H1 (cell line): ENCODE data around the gene PODN. TPM values are rescaled to one million over a fixed set of nuclear protein-coding genes. Genes with fewer than 3 reads are reported as not detected.
A peak's percentile ranks its signal among the peaks of the same experiment; 100 is the strongest.

Experiments
- CTCF ChIA-PET: fragments of 300-600 bp; sonication (Branson Sonifier 250); formaldehyde crosslinking; loops from one replicate; lab custom pipeline; 2021; ENCODE audit not compliant: partially characterized antibody; lab: Charles Lee
- POLR2A ChIA-PET: fragments of 300-600 bp; sonication (Branson Sonifier 250); formaldehyde crosslinking; loops from one replicate; lab custom pipeline; 2021; ENCODE audit warnings: inconsistent platforms; ENCODE audit not compliant: partially characterized antibody; lab: Charles Lee
- DNase-seq, 2 experiments: peaks; one replicate each; pipeline versions ENCODE4 v3.0.0 to v3.0.0-alpha.2; 2010 to 2022; ENCODE audit warnings: low spot score in 2 of 2, low read depth in 1 of 2, mixed read lengths in 1 of 2
- FAIRE-seq: peaks from 2 replicates; lab custom pipeline; 2011; peaks lifted over from hg19 to GRCh38; lab: Jason Lieb, UNC
- H2AFZ ChIP-seq: 2 replicates; pipeline ENCODE4 v1.8.1; 2012; ENCODE audit warnings: low read length, inconsistent platforms
- H2AK5ac ChIP-seq: 2 replicates; pipeline ENCODE4 v1.6.1; 2013; ENCODE audit warnings: low read depth, low read length
- H2BK120ac ChIP-seq: replicated peaks from 2 replicates; pipeline ENCODE3; 2013; ENCODE audit warnings: low read depth, low read length, inconsistent platforms
- H2BK12ac ChIP-seq: 2 replicates; pipeline ENCODE4 v1.6.1; 2013; ENCODE audit warnings: low read depth, low read length
- H2BK15ac ChIP-seq: 2 replicates; pipeline ENCODE4 v1.6.1; 2013; ENCODE audit warnings: low read length
- H2BK20ac ChIP-seq: 2 replicates; pipeline ENCODE4 v1.6.1; 2013; ENCODE audit warnings: low read length
- H2BK5ac ChIP-seq: 2 replicates; pipeline ENCODE4 v1.6.1; 2013; ENCODE audit warnings: low read depth, low read length
- H3K14ac ChIP-seq: 2 replicates; pipeline ENCODE4 v1.6.1; 2013; ENCODE audit warnings: inconsistent platforms; ENCODE audit not compliant: insufficient read length
- H3K18ac ChIP-seq: 2 replicates; pipeline ENCODE4 v1.6.1; 2013; ENCODE audit warnings: low read length; ENCODE audit errors: extremely low read depth
- H3K23ac ChIP-seq: 2 replicates; pipeline ENCODE4 v1.6.1; 2013; ENCODE audit warnings: inconsistent platforms; ENCODE audit not compliant: insufficient read length
- H3K23me2 ChIP-seq: 2 replicates; pipeline ENCODE4 v1.6.1; 2013; ENCODE audit warnings: low read depth, low read length
- H3K27ac ChIP-seq: 2 replicates; pipeline ENCODE4 v1.6.1; 2011; ENCODE audit warnings: low read depth, low read length, inconsistent platforms
- H3K27me3 ChIP-seq, 4 experiments: replicated peaks in 1 of 4; 1 replicate in 1 of 4; 2 replicates in 3 of 4; pipeline versions ENCODE4 v1.6.1 to v1.8.1; 2011 to 2013; ENCODE audit warnings: low read length in 3 of 4, mild to moderate bottlenecking in 3 of 4, inconsistent platforms in 2 of 4, mixed read lengths in 2 of 4, moderate library complexity in 1 of 4; ENCODE audit not compliant: control insufficient read depth in 3 of 4, insufficient read depth in 3 of 4; ENCODE audit errors: extremely low read depth in 1 of 4
- H3K36me3 ChIP-seq, 4 experiments: 2 replicates each; pipeline versions ENCODE4 v1.6.1 to v1.8.1; 2011 to 2013; ENCODE audit warnings: mild to moderate bottlenecking in 4 of 4, low read length in 3 of 4, moderate library complexity in 2 of 4, control low read depth in 1 of 4, inconsistent platforms in 1 of 4; ENCODE audit not compliant: insufficient read depth in 4 of 4, control insufficient read depth in 2 of 4
- H3K4ac ChIP-seq: replicated peaks from 2 replicates; pipeline ENCODE3; 2013; ENCODE audit warnings: low read length, low read depth, mixed read lengths, inconsistent platforms; ENCODE audit not compliant: insufficient read length
- H3K4me1 ChIP-seq, 4 experiments: replicated peaks in 1 of 4; 1 replicate in 1 of 4; 2 replicates in 3 of 4; pipeline versions ENCODE4 v1.6.1 to v1.8.1; 2011 to 2013; ENCODE audit warnings: low read length in 3 of 4, inconsistent platforms in 2 of 4, mixed read lengths in 1 of 4; ENCODE audit not compliant: insufficient read depth in 4 of 4, control insufficient read depth in 3 of 4
- H3K4me2 ChIP-seq, 2 experiments: 2 replicates each; pipeline versions ENCODE4 v1.6.1 to v1.8.1; 2011 to 2013; ENCODE audit warnings: low read depth in 2 of 2, low read length in 2 of 2, control low read depth in 1 of 2, inconsistent platforms in 1 of 2, mild to moderate bottlenecking in 1 of 2; ENCODE audit not compliant: insufficient read depth in 1 of 2
- H3K4me3 ChIP-seq, 4 experiments: fragments of 200-600, 300-600 bp in 1 of 4; sonication (generic), shearing (Covaris generic), sonication (Bioruptor Twin) in 1 of 4; 2 replicates each; pipeline versions ENCODE4 v1.5.1 to v1.8.1; 2011 to 2016; ENCODE audit warnings: low read length in 4 of 4, low read depth in 3 of 4, control low read depth in 2 of 4, inconsistent platforms in 2 of 4, mild to moderate bottlenecking in 2 of 4, mixed read lengths in 1 of 4, moderate library complexity in 1 of 4; ENCODE audit not compliant: insufficient read depth in 2 of 4; ENCODE audit errors: extremely low read depth in 1 of 4
- H3K56ac ChIP-seq: replicated peaks from 2 replicates; pipeline ENCODE3; 2013; ENCODE audit warnings: low read depth, mild to moderate bottlenecking, mixed read lengths, low read length, inconsistent platforms; ENCODE audit not compliant: insufficient read length
- H3K79me1 ChIP-seq: 2 replicates; pipeline ENCODE4 v1.6.1; 2013; ENCODE audit warnings: low read depth, low read length, control low read depth
- H3K79me2 ChIP-seq, 2 experiments: 2 replicates each; pipeline versions ENCODE4 v1.6.1 to v1.8.1; 2012 to 2013; ENCODE audit warnings: low read length in 2 of 2, mild to moderate bottlenecking in 2 of 2, inconsistent platforms in 1 of 2; ENCODE audit not compliant: insufficient read depth in 2 of 2, control insufficient read depth in 1 of 2
- H3K9ac ChIP-seq, 4 experiments: replicated peaks in 1 of 4; 1 replicate in 1 of 4; 2 replicates in 3 of 4; pipeline versions ENCODE4 v1.6.1 to v1.8.1; 2011 to 2013; ENCODE audit warnings: low read depth in 3 of 4, low read length in 3 of 4, control low read depth in 2 of 4, mild to moderate bottlenecking in 2 of 4, moderate library complexity in 2 of 4, inconsistent platforms in 1 of 4; ENCODE audit errors: extremely low read depth in 1 of 4
- H3K9me3 ChIP-seq, 2 experiments: 2 replicates each; pipeline versions ENCODE4 v1.6.1 to v1.8.1; 2012 to 2013; ENCODE audit warnings: mild to moderate bottlenecking in 2 of 2, moderate library complexity in 2 of 2, control low read depth in 1 of 2, inconsistent platforms in 1 of 2, low read depth in 1 of 2, low read length in 1 of 2, mixed read lengths in 1 of 2; ENCODE audit not compliant: insufficient read depth in 2 of 2
- H4K20me1 ChIP-seq, 2 experiments: replicated peaks in 1 of 2; 2 replicates each; pipeline versions ENCODE3 to v1.8.1; 2011 to 2013; ENCODE audit warnings: inconsistent platforms in 2 of 2, low read length in 2 of 2, mild to moderate bottlenecking in 1 of 2; ENCODE audit not compliant: insufficient read depth in 2 of 2, control insufficient read depth in 1 of 2
- H4K5ac ChIP-seq: 2 replicates; pipeline ENCODE4 v1.6.1; 2013; ENCODE audit warnings: low read length, low read depth, mixed read lengths, inconsistent platforms; ENCODE audit not compliant: insufficient read length
- H4K8ac ChIP-seq: 2 replicates; pipeline ENCODE4 v1.8.0; 2013; ENCODE audit warnings: mild to moderate bottlenecking, moderate library complexity, low read length, inconsistent platforms; ENCODE audit not compliant: insufficient read depth; ENCODE audit errors: extremely low read depth
- H4K91ac ChIP-seq: replicated peaks from 2 replicates; pipeline ENCODE3; 2013; ENCODE audit warnings: low read length, mixed read lengths, inconsistent platforms; ENCODE audit not compliant: insufficient read length
- CBX5 ChIP-seq: fragments of 300-800, 300-1000 bp; sonication (generic); IDR thresholded peaks from 2 replicates; pipeline ENCODE4 v1.7.1; 2016; ENCODE audit warnings: antibody characterized with exemption, low read length, low read depth
- CEBPB ChIP-seq: IDR thresholded peaks from 2 replicates; pipeline ENCODE4 v1.6.1; 2012; ENCODE audit warnings: low read depth, low read length
- JUND ChIP-seq: IDR thresholded peaks from 2 replicates; pipeline ENCODE4 v1.6.1; 2011; ENCODE audit warnings: mild to moderate bottlenecking, improper control_type of control experiment, low read length
- WGBS, 2 experiments: shearing (Covaris generic) in 1 of 2; methylation state at CpG; one replicate each; pipeline versions ENCODE4 v1.1.6 to v1.1.7; 2013 to 2015; ENCODE audit warnings: low lambda C conversion rate in 2 of 2, mixed read lengths in 2 of 2, inconsistent platforms in 1 of 2, low coverage in 1 of 2, missing lambda C conversion rate in 1 of 2; ENCODE audit not compliant: insufficient replicate concordance in 2 of 2, insufficient coverage in 1 of 2, insufficient read length in 1 of 2; ENCODE audit errors: extremely low coverage in 1 of 2, missing lambda C conversion rate in 1 of 2; 5-methylcytosine and 5-hydroxymethylcytosine counted together
- polyA plus RNA-seq, 7 experiments: library from polyadenylated mRNA; depleted of rRNA in 3 of 7; stranded (reverse) in 5 of 7; unstranded in 2 of 7; fragments of >200 nt in 5 of 7; fragments of 200-250 nt in 2 of 7; gene quantifications; 1 replicate in 5 of 7; 2 replicates in 1 of 7; 4 replicates in 1 of 7; pipeline versions ENCODE4 v1.2.1 to v1.2.3, GENCODE V29; 2011 to 2013; ENCODE audit warnings: missing spikeins in 2 of 7, mixed read lengths in 2 of 7
- total RNA-seq: library from RNA; stranded (reverse); fragmentation: NEBNext Ultra II Directional; extraction: Animal tissue kit (Norgen Biotek cat#: 25700); gene quantifications from 2 replicates; pipeline ENCODE4 v1.2.1, GENCODE V29; 2021

Gene PODN
- total and polyA plus RNA-seq, 2 of the 8 experiments (the other 6 are each of a cell fraction or from before 2014, with no cell fraction given): 0.11 to 0.17 TPM

GRCh38 chr1:53081384-53082066, 19.5 kb downstream of the PODN start:
- H2BK5ac ChIP-seq: peak overlapping the region; percentile 31; the same call in 1 of the 2 replicates
- H4K5ac ChIP-seq: no peak overlapping the region
- H4K20me1 ChIP-seq: peaks cover 0 to 2% of the 10 kb centered on the region in 2 experiments
- H3K79me2 ChIP-seq: no peaks in the 10 kb centered on the region
- no peak overlapping the region for H3K4ac ChIP-seq
- no peak overlapping the region for H3K27ac ChIP-seq
- no peak overlapping the region for H4K8ac ChIP-seq
- H2BK20ac ChIP-seq: peak overlapping the region; percentile 80; the same call in 1 of the 2 replicates
- no peak for FAIRE-seq
- no peak overlapping the region for H3K9ac ChIP-seq
- H3K9me3 ChIP-seq: no peaks in the 10 kb centered on the region
- POLR2A ChIA-PET: no interaction called here
- no peak for DNase-seq
- peak overlapping the region; percentile 60 for H3K18ac ChIP-seq
- H2BK12ac ChIP-seq: peak overlapping the region; percentile 62; the same call in 1 of the 2 replicates
- H2AK5ac ChIP-seq: no peak overlapping the region
- H3K14ac ChIP-seq: no peak overlapping the region
- no peak overlapping the region for H3K56ac ChIP-seq
- H3K27me3 ChIP-seq: no peaks in the 10 kb centered on the region; a peak in 1 of 7 replicates
- H3K4me3 ChIP-seq: no peak overlapping the region
- H2AFZ ChIP-seq: 0 out of 2 replicates have a peak overlapping the region, but pooled peaks have one; percentile 7
- peak overlapping the region in 1 of 2 experiments; percentile 26; a peak in 1 of 4 replicates for H3K4me2 ChIP-seq
- no peaks in the 10 kb centered on the region for H3K36me3 ChIP-seq
- H4K91ac ChIP-seq: peak overlapping the region; percentile 47
- CTCF ChIA-PET: interaction anchor here (0.7 to 3.5 kb wide), 8 partner anchors 10 to 101 kb away, joined by 3 to 14 read pairs (median 4); no protein-coding TSS in a partner anchor
- no peak overlapping the region; the same call in 1 of the 2 replicates for H2BK15ac ChIP-seq
- no peak overlapping the region for H2BK120ac ChIP-seq
- WGBS, 2 experiments: 76% methylated on average over 13 of the region's 14 CpGs; no CpG with 5 or more reads in 1 of the 2 experiments
- H3K23me2 ChIP-seq: 0 out of 2 replicates have a peak, but pooled peaks cover 2% of the 10 kb centered on the region
- no peaks in the 10 kb centered on the region for H3K79me1 ChIP-seq
- peaks cover 0 to 18% (median 9%) of the 10 kb centered on the region in 4 experiments; a peak in 6 of 7 replicates for H3K4me1 ChIP-seq
- TF ChIP-seq CEBPB (no peak), JUND (no peak), CBX5 (no peak)
- peak overlapping the region; percentile 42 for H3K23ac ChIP-seq
